GM18858 (cell line): ENCODE measurements around the gene CYS1.
"Not testable (repeated sequence)": the region's sequence is repeated elsewhere in the genome, so short reads cannot be mapped to it uniquely, and the experiment has no call there.

ENCODE experiments used
- ATAC-seq: cut with Tn5 transposase; IDR thresholded peaks from one replicate; pipeline ENCODE4 v1.9.1; 2021; ENCODE audit not compliant: unreplicated experiment

Gene CYS1

DNA sequence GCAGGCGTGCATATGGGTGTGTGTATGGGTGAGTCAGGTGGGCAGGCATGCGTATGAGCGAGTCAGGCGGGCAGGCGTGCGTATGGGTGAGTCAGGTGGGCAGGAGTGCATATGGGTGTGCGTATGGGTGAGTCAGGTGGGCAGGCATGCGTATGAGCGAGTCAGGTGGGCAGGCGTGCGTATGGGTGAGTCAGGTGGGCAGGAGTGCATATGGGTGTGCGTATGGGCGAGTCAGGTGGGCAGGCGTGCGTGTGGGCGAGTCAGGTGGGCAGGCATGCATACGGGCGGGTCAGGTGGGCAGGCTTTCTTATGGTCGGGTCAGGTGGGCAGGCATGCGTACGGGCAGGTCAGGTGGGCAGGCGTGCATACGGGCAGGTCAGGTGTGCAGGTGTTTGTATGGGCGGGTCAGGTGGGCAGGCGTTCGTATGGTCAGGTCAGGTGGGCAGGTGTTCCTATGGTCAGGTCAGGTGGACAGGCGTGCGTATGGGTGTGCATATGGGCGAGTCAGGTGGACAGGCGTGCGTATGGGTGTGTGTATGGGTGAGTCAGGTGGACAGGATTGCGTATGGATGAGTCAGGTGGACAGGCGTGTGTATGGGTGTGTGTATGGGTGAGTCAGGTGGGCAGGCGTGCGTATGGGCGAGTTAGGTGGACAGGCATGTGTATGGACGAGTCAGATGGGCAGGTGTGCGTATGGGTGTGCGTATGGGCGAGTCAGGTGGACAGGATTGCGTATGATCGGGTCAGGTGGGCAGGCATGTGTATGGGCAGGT lies 65.6 kb downstream of the CYS1 start:
- ATAC-seq: no peak

DNA sequence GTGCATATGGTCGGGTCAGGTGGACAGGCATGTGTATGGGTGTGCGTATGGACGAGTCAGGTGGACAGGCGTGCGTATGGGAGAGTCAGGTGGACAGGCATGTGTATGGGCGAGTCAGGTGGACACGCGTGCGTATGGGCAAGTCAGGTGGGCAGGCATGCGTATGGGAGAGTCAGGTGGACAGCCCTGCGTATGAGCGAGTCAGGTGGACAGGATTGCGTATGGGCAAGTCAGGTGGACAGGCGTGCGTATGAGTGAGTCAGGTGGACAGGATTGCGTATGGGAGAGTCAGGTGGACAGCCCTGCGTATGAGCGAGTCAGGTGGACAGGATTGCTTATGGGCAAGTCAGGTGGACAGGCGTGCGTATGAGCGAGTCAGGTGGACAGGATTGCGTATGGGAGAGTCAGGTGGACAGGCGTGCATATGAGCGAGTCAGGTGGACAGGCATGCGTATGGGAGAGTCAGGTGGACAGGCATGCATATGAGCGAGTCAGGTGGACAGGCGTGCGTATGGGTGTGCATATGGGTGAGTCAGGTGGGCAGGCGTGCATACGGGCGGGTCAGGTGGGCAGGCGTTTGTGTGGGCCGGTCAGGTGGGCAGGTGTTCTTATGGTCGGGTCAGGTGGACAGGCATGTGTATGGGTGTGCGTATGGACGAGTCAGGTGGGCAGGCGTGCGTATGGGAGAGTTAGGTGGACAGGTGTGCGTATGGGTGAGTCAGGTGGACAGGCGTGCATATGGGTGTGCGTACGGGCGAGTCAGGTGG lies 66.4 kb downstream of the CYS1 start:
- ATAC-seq: not testable (repeated sequence)

DNA sequence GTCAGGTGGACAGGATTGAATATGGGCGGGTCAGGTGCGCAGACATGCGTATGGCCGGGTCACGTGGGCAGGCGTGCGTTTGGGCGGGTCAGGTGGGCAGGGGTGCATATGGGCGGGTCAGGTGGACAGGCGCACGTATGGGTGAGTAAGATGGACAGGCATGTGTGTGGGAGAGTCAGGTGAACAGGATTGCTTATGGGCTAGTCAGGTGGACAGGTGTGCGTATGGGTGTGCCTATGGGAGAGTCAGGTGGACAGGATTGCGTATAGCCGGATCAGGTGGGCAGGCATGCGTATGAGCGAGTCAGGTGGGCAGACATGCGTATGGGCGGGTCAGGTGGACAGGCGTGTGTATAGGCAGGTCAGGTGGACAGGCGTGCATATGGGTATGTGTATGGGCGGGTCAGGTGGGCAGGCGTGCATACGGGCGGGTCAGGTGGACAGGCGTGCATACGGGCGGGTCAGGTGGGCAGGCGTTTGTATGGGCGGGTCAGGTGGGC lies 67.2 kb downstream of the CYS1 start:
- no peak for ATAC-seq

DNA sequence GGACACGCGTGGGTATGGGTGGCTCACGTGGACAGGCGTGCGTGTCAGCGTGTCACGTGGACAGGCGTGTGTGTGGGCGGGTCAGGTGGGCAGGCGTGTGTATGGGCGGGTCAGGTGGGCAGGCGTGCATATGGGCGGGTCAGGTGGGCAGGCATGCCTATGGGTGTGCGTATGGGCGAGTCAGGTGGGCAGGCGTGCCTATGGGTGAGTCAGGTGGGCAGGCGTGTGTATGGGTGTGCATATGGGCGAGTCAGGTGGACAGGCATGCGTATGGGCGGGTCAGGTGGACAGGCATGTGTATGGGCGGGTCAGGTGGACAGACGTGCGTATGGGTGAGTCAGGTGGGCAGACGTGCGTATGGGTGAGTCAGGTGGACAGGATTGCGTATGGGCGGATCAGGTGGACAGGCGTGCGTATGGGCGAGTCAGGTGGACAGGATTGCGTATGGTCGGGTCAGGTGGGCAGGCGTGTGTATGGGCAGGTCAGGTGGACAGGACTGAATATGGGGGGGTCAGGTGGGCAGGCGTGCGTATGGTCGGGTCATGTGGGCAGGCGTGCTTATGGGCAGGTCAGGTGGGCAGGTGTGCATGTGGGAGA lies 67.7 kb downstream of the CYS1 start:
- not testable (repeated sequence) for ATAC-seq

DNA sequence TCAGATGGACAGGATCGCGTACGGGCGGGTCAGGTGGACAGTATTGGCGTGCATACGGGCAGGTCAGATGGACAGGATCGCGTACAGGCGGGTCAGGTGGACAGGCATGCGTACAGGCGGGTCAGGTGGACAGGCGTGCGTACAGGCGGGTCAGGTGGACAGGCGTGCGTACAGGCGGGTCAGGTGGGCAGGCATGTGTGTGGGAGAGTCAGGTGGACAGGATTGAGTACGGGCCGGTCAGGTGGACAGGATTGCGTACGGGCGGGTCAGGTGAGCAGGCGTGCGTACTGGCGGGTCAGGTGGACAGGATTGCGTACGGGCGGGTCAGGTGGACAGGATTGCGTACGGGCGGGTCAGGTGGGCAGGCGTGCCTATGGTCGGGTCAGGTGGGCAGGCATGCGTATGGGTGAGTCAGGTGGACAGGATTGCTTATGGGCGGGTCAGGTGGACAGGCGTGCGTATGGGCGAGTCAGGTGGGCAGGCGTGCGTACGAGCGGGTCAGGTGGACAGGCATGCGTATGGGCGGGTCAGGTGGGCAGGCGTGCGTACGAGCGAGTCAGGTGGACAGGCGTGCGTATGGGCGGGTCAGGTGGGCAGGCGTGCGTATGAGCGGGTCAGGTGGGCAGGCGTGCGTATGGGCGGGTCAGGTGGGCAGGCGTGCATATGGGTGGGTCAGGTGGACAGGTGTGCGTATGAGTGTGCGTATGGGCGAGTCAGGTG lies 68.4 kb downstream of the CYS1 start:
- ATAC-seq: not testable (repeated sequence)

DNA sequence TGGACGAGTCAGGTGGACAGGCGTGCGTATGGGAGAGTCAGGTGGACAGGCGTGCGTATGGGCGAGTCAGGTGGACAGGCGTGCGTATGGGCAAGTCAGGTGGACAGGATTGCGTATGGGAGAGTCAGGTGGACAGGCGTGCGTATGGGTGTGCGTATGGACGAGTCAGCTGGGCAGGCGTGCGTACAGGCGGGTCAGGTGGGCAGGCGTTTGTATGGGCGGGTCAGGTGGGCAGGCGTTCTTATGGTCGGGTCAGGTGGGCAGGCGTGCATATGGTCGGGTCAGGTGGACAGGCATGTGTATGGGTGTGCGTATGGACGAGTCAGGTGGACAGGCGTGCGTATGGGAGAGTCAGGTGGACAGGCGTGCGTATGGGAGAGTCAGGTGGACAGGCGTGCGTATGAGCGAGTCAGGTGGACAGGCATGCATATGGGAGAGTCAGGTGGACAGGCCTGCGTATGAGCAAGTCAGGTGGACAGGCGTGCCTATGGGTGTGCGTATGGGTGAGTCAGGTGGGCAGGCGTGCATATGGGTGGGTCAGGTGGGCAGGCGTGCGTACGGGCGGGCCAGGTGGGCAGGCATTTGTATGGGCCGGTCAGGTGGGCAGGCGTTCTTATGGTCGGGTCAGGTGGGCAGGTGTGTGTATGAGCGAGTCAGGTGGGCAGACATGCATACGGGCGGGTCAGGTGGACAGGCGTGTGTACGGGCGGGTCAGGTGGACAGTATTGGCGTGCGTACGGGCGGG lies 69.2 kb downstream of the CYS1 start:
- not testable (repeated sequence) for ATAC-seq

DNA sequence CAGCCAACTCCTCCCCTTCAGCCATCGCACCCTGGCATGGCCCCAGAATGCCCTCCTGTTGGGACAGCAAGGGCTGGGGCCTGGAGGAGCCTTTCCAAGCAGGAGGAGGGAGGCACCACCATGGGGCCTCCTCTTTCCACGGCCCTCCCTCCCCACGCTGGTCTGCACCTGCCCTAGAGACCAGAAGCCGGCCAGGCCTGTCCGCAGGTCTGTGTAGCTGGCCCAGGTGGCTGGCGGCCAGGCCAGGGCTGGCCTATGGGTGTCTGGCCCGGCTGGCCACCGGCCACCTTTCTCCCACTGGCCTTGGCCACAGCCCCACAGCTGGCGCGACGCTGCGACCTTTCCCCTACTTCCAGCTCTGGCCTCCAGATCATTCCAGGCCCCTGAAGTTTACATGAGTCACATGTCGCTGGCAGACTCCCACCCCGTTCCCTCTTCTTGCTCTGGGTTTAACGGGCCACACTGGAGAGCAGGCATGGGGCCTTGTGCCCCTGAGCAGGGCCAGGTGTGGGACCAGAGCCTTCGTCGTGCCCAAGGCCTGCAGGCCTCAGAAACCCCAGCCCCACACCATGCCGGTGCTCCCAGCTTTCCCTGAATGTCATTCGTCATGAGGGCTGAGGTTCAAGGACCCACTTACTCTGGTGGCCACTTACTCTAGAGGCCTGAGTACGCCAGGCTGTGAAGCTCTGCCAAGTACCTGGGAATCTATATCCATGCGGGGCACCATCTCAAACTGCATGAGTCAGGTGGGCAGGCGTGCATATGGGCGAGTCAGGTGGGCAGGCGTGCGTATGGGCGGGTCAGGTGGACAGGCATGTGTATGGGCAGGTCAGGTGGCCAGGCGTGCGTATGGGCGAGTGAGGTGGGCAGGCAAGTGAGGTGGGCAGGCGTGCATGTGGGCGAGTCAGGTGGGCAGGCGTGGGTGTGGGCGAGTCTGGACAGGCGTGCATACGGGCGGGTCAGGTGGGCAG lies 70.1 kb downstream of the CYS1 start:
- ATAC-seq: no peak

DNA sequence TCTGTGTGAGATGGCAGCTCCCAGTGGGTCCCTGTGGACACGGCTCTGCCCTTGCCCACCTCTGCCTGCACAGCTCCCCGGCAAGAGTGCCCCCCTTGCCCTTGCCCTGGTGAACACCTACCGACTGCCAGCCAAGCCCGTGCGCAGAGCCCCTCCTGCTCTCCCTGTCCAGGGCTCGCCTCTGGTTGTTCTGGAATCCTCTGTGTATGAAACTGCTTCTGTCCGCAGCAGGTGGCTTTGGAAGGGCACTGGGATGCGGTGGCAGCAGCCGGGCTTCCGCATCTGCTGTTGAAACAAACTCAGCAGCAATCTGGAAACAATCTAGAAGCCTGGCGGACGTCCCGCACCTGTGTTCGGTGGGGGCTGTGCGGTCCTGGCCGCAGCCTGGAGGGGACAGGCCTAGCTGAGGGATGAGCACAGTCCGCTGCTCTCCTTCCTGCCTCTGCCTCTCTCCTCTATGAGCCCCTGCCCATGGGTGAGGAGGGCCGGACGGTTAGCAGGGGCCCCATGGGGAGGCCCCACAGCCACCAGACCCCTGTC lies 70.9 kb downstream of the CYS1 start:
- ATAC-seq: no peak

DNA sequence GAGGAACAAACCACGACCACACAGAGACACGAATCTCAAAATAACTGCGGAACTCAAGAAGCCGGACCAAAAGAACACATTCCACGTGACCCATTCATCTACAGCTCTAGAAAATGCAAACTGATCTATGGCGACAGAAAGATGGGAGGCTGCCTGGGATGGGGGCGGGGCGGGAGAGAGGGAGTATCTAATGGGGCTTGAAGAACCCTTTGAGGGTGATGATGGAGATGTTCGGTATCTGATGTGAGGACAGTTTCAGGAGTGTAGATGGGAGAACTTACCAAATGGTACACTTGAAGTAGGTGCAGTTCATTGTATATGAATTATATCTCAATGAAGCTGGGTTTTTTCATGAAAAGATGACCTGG lies 71.4 kb downstream of the CYS1 start:
- ATAC-seq: no peak

DNA sequence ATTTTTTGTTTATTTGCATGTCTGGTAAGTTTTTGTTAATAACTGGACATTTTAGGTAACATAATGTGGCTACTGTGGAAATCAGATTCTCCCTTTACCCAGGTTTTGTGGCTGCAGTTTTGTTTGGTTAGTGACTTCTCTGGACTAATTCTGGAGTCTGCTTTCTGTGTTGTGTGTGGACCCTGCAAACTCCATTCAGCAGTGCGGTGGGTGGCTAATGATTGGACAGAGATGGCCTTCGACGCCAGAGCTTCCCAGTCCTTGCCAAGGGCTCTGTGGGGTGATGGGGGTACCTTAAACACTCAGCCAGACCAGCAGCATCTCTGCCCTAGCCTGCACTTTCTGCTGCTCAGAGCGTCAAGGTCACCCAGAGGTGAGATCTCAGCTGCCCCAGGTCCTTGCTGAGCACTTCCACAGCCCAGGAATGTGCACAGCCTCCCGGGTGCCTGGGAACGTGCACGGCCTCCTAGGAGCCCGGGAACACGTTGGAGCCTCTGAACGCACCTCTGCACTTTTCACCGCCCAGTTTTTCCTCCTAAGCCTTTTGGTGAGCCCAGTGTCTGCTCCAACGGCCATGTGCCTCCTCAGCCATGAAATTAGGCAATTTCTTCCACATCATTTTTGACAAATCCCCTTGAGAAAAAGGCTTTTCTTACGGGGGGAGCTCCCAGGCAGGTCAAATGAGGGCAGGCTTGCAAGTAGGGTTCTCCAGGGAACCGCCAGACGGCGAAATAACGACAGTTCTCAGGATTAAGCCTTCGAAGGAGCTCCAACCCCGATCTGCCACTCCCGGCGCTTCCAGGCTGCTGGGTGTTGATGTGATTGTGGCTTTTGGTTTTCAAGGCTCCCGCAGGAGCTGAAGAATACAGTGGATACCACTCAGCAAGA lies 72.0 kb downstream of the CYS1 start:
- no peak for ATAC-seq

DNA sequence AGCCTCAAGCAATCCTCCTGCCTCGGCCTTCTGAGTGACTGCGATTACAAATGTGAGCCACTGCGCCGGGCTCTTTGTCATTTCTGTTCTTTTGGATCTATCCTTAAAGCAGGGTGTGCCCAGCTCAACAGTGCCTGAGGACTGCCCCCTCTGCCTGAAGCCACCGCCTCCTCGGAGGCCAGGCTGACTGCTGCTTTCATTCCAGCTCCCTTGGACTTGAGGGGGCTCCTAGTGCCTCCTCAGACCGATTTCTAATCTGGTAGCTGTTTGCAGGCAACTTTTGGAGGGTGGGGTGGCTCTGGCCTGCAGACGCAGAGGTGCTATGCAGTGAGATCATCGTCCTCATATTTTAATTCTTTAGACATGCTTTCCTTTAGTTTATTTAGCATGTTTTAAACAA lies 72.8 kb downstream of the CYS1 start:
- ATAC-seq: no peak
